Activated CD4-positive, alpha-beta T cell treated with anti-CD3 and anti-CD28 coated beads, Interleukin-2, amount 50 U/mL, for 24 hours (primary cell): Measurements from ENCODE around the gene LDLRAD4.

Experiments
- DNase-seq, 2 donors: peaks; one replicate each; pipeline ENCODE4 v3.0.0-alpha.2; 2020; ENCODE audit warnings: low read depth in 1 of 2, low spot score in 1 of 2

The LDLRAD4 gene

DNA sequence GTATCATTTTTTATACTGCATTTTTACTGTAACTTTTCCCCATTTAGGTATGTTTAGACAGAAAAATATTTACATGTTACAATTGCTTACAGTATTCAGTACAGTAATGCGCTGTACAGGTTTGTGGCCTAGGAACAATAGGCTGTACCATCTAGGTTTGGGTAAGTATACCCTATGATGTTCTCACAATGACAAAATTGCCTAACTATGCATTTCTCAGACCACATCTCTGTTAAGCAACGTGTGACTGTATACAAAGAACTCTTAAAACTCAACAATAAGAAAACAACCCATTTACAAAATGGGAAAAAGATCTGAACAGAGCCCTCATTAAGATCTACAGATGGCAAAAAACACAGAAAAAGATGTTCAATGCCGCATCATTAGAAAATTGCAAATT is 478.4 kb downstream of the LDLRAD4 start:
- DNase-seq, result no peak

DNA sequence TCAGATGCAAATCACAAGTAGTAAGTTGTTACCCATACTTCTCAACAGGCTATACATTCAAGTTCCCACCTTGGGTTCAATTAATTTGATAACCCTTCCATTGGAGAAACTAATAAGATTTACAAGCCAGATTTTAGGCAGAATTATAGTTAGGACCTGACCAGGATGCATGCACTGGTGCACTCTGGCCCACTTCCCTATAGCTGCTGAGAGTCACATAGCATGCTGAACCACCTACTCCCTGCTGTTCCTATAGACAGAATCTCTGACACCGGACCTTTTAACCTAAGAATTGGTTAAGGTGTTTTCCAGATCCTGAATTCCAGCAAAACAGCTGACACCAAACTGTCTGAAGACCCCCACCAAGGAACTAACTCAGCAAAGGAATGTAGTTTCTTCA is 481.6 kb downstream of the LDLRAD4 start:
- DNase-seq, result no peak
